Measurements from ENCODE around the gene ZFAND5.

ZFAND5 gene

GRCh38 chr9:72338631-72339030 lies 26.4 kb downstream of the ZFAND5 start:
- Histone ChIP-seq H3K9ac (ENCODE audit: low read depth, low read length) (no peak overlapping the region), H3K4me1 (ENCODE audit: insufficient read depth, low read length) (no peaks in the 10 kb centered on the region), H3K27me3 (ENCODE audit: insufficient read depth, low read length) (no peaks in the 10 kb centered on the region), H3K27ac (ENCODE audit: low read length) (no peak overlapping the region), H3K4me3 (ENCODE audit: low read length) (no peak overlapping the region), H3K9me3 (ENCODE audit: insufficient read depth, low read depth, low read length) (no peaks in the 10 kb centered on the region), H3K36me3 (ENCODE audit: insufficient read depth, low read depth, low read length) (no peaks in the 10 kb centered on the region)

- H3K27me3 ChIP-seq (ENCODE audit: insufficient read depth, low read length), result no peaks in the 10 kb centered on the region
- H3K36me3 ChIP-seq (ENCODE audit: insufficient read depth, low read depth, low read length), result no peaks in the 10 kb centered on the region
- no peaks in the 10 kb centered on the region for H3K4me1 ChIP-seq (ENCODE audit: insufficient read depth, low read length)
- no peak overlapping the region for H3K9ac ChIP-seq (ENCODE audit: low read depth, low read length)
- no peak overlapping the region for H3K4me3 ChIP-seq (ENCODE audit: low read length)
- no peak overlapping the region for H3K27ac ChIP-seq (ENCODE audit: low read length)
- H3K9me3 ChIP-seq (ENCODE audit: insufficient read depth, low read depth, low read length), result no peaks in the 10 kb centered on the region
Measured at GRCh38 chr9:72337286-72337685, 27.7 kb downstream of the ZFAND5 start.

GRCh38 chr9:72334658-72335337 lies 30.2 kb downstream of the ZFAND5 start:
- no peak overlapping the region for H3K4me3 ChIP-seq (ENCODE audit: low read length)

GRCh38 chr9:72333709-72334108 lies 31.3 kb downstream of the ZFAND5 start:
- Histone ChIP-seq H3K9me3 (ENCODE audit: insufficient read depth, low read depth, low read length) (no peaks in the 10 kb centered on the region), H3K4me3 (ENCODE audit: low read length) (no peak overlapping the region), H3K9ac (ENCODE audit: low read depth, low read length) (no peak overlapping the region), H3K27ac (ENCODE audit: low read length) (no peak overlapping the region), H3K4me1 (ENCODE audit: insufficient read depth, low read length) (no peaks in the 10 kb centered on the region), H3K36me3 (ENCODE audit: insufficient read depth, low read depth, low read length) (no peaks in the 10 kb centered on the region), H3K27me3 (ENCODE audit: insufficient read depth, low read length) (no peaks in the 10 kb centered on the region)

More at GRCh38 chr9:72334658-72335337, 30.2 kb downstream of the ZFAND5 start:
- Histone ChIP-seq H3K36me3 (ENCODE audit: insufficient read depth, low read depth, low read length) (no peaks in the 10 kb centered on the region), H3K27me3 (ENCODE audit: insufficient read depth, low read length) (no peaks in the 10 kb centered on the region), H3K4me1 (ENCODE audit: insufficient read depth, low read length) (no peaks in the 10 kb centered on the region), H3K27ac (ENCODE audit: low read length) (no peak overlapping the region), H3K9ac (ENCODE audit: low read depth, low read length) (no peak overlapping the region), H3K9me3 (ENCODE audit: insufficient read depth, low read depth, low read length) (no peaks in the 10 kb centered on the region)

- H3K36me3 ChIP-seq (ENCODE audit: insufficient read depth, low read depth, low read length), result no peaks in the 10 kb centered on the region
- no peak overlapping the region for H3K27ac ChIP-seq (ENCODE audit: low read length)
- no peaks in the 10 kb centered on the region for H3K9me3 ChIP-seq (ENCODE audit: insufficient read depth, low read depth, low read length)
- H3K4me3 ChIP-seq (ENCODE audit: low read length), result no peak overlapping the region
- no peak overlapping the region for H3K9ac ChIP-seq (ENCODE audit: low read depth, low read length)
- H3K27me3 ChIP-seq (ENCODE audit: insufficient read depth, low read length), result no peaks in the 10 kb centered on the region
- no peaks in the 10 kb centered on the region for H3K4me1 ChIP-seq (ENCODE audit: insufficient read depth, low read length)
Measured at GRCh38 chr9:72333197-72333596, 31.8 kb downstream of the ZFAND5 start.

- H3K27ac ChIP-seq (ENCODE audit: low read length), result no peak overlapping the region
Measured at GRCh38 chr9:72332351-72332750, 32.7 kb downstream of the ZFAND5 start.

GRCh38 chr9:72327631-72328030 lies 37.4 kb downstream of the ZFAND5 start:
- H3K27ac ChIP-seq (ENCODE audit: low read length), result no peak overlapping the region
- no peaks in the 10 kb centered on the region for H3K27me3 ChIP-seq (ENCODE audit: insufficient read depth, low read length)
- H3K9me3 ChIP-seq (ENCODE audit: insufficient read depth, low read depth, low read length), result peaks cover 2% of the 10 kb centered on the region
- H3K9ac ChIP-seq (ENCODE audit: low read depth, low read length), result no peak overlapping the region
- no peak overlapping the region for H3K4me3 ChIP-seq (ENCODE audit: low read length)
- no peaks in the 10 kb centered on the region for H3K4me1 ChIP-seq (ENCODE audit: insufficient read depth, low read length)
- no peaks in the 10 kb centered on the region for H3K36me3 ChIP-seq (ENCODE audit: insufficient read depth, low read depth, low read length)

More at GRCh38 chr9:72332351-72332750, 32.7 kb downstream of the ZFAND5 start:
- Histone ChIP-seq H3K9ac (ENCODE audit: low read depth, low read length) (no peak overlapping the region), H3K4me1 (ENCODE audit: insufficient read depth, low read length) (no peaks in the 10 kb centered on the region), H3K4me3 (ENCODE audit: low read length) (no peak overlapping the region), H3K9me3 (ENCODE audit: insufficient read depth, low read depth, low read length) (no peaks in the 10 kb centered on the region), H3K27me3 (ENCODE audit: insufficient read depth, low read length) (no peaks in the 10 kb centered on the region), H3K36me3 (ENCODE audit: insufficient read depth, low read depth, low read length) (no peaks in the 10 kb centered on the region)

- peaks cover 8% of the 10 kb centered on the region for H3K9me3 ChIP-seq (ENCODE audit: insufficient read depth, low read depth, low read length)
- no peak overlapping the region for H3K27ac ChIP-seq (ENCODE audit: low read length)
- no peaks in the 10 kb centered on the region for H3K36me3 ChIP-seq (ENCODE audit: insufficient read depth, low read depth, low read length)
- no peaks in the 10 kb centered on the region for H3K27me3 ChIP-seq (ENCODE audit: insufficient read depth, low read length)
- H3K9ac ChIP-seq (ENCODE audit: low read depth, low read length), result no peak overlapping the region
- no peaks in the 10 kb centered on the region for H3K4me1 ChIP-seq (ENCODE audit: insufficient read depth, low read length)
- no peak overlapping the region for H3K4me3 ChIP-seq (ENCODE audit: low read length)
Measured at GRCh38 chr9:72326641-72327040, 38.4 kb downstream of the ZFAND5 start.

GRCh38 chr9:72324974-72325373 lies 40.0 kb downstream of the ZFAND5 start:
- Histone ChIP-seq H3K27me3 (ENCODE audit: insufficient read depth, low read length) (no peaks in the 10 kb centered on the region), H3K9ac (ENCODE audit: low read depth, low read length) (no peak overlapping the region), H3K4me3 (ENCODE audit: low read length) (no peak overlapping the region), H3K36me3 (ENCODE audit: insufficient read depth, low read depth, low read length) (no peaks in the 10 kb centered on the region), H3K4me1 (ENCODE audit: insufficient read depth, low read length) (no peaks in the 10 kb centered on the region), H3K27ac (ENCODE audit: low read length) (no peak overlapping the region), H3K9me3 (ENCODE audit: insufficient read depth, low read depth, low read length) (peaks cover 8% of the 10 kb centered on the region)

GRCh38 chr9:72322678-72323077 lies 42.3 kb downstream of the ZFAND5 start:
- Histone ChIP-seq H3K4me1 (ENCODE audit: insufficient read depth, low read length) (no peaks in the 10 kb centered on the region), H3K9ac (ENCODE audit: low read depth, low read length) (no peak overlapping the region), H3K27ac (ENCODE audit: low read length) (no peak overlapping the region), H3K9me3 (ENCODE audit: insufficient read depth, low read depth, low read length) (peaks cover 8% of the 10 kb centered on the region), H3K4me3 (ENCODE audit: low read length) (no peak overlapping the region), H3K27me3 (ENCODE audit: insufficient read depth, low read length) (no peaks in the 10 kb centered on the region), H3K36me3 (ENCODE audit: insufficient read depth, low read depth, low read length) (no peaks in the 10 kb centered on the region)

GRCh38 chr9:72322259-72322658 lies 42.7 kb downstream of the ZFAND5 start:
- H3K36me3 ChIP-seq (ENCODE audit: insufficient read depth, low read depth, low read length), result no peaks in the 10 kb centered on the region
- no peaks in the 10 kb centered on the region for H3K4me1 ChIP-seq (ENCODE audit: insufficient read depth, low read length)
- H3K27me3 ChIP-seq (ENCODE audit: insufficient read depth, low read length), result no peaks in the 10 kb centered on the region
- peaks cover 8% of the 10 kb centered on the region for H3K9me3 ChIP-seq (ENCODE audit: insufficient read depth, low read depth, low read length)
- H3K27ac ChIP-seq (ENCODE audit: low read length), result no peak overlapping the region
- no peak overlapping the region for H3K9ac ChIP-seq (ENCODE audit: low read depth, low read length)
- H3K4me3 ChIP-seq (ENCODE audit: low read length), result no peak overlapping the region

GRCh38 chr9:72315510-72316311 lies 49.3 kb downstream of the ZFAND5 start:
- Histone ChIP-seq H3K9ac (ENCODE audit: low read depth, low read length) (no peak overlapping the region), H3K36me3 (ENCODE audit: insufficient read depth, low read depth, low read length) (no peaks in the 10 kb centered on the region), H3K9me3 (ENCODE audit: insufficient read depth, low read depth, low read length) (no peaks in the 10 kb centered on the region), H3K4me1 (ENCODE audit: insufficient read depth, low read length) (peaks cover 22% of the 10 kb centered on the region; the same call in 1 of the 2 replicates), H3K27ac (ENCODE audit: low read length) (no peak overlapping the region), H3K27me3 (ENCODE audit: insufficient read depth, low read length) (no peaks in the 10 kb centered on the region), H3K4me3 (ENCODE audit: low read length) (no peak overlapping the region; the same call in 1 of the 2 replicates)

All from iPS-20b (cell line).